ENCODE data around the gene PBXIP1. TPM values are rescaled to one million over a fixed set of nuclear protein-coding genes. Genes with fewer than 3 reads are reported as not detected.

Gene PBXIP1
- total RNA-seq, 1 donor from 2014 or later: 23.7 TPM

Other genes with a start within 250 kb of the PBXIP1 start
- under 0.01 TPM in 1 of 2 replicates, not detected in the other for gene KCNN3, start 85.8 kb downstream of the PBXIP1 start, total RNA-seq
- gene PMVK, start 19.4 kb downstream of the PBXIP1 start, total RNA-seq: 11.3 and 24.6 TPM in 2 replicates
- gene PYGO2, start 5.7 kb upstream of the PBXIP1 start, total RNA-seq: 7.4 and 20.0 TPM in 2 replicates
- gene SHC1, start 14.6 kb upstream of the PBXIP1 start, total RNA-seq: 216 and 351 TPM in 2 replicates
- 56.3 and 76.9 TPM in 2 replicates for gene CKS1B, start 18.6 kb upstream of the PBXIP1 start, total RNA-seq
- 40.8 and 49.3 TPM in 2 replicates for gene FLAD1, start 27.2 kb upstream of the PBXIP1 start, total RNA-seq
- gene LENEP, start 37.5 kb upstream of the PBXIP1 start, total RNA-seq: 0.51 TPM in 1 of 2 replicates, not detected in the other
- gene ZBTB7B, start 46.7 kb upstream of the PBXIP1 start, total RNA-seq: 46.1 and 112 TPM in 2 replicates
- under 0.01 and 0.13 TPM in 2 replicates for gene DCST2, start 77.7 kb upstream of the PBXIP1 start, total RNA-seq
- gene DCST1, start 77.7 kb upstream of the PBXIP1 start, total RNA-seq: not detected in 2 replicates
- 181 and 322 TPM in 2 replicates for gene ADAM15, start 95.2 kb upstream of the PBXIP1 start, total RNA-seq
- gene EFNA4, start 107.6 kb upstream of the PBXIP1 start, total RNA-seq: 8.7 and 12.9 TPM in 2 replicates
- 3.7 and 11.9 TPM in 2 replicates for gene EFNA3, start 122.7 kb upstream of the PBXIP1 start, total RNA-seq
- gene EFNA1, start 171.8 kb upstream of the PBXIP1 start, total RNA-seq: 31.9 and 54.3 TPM in 2 replicates
- 149 and 161 TPM in 2 replicates for gene SLC50A1, start 179.8 kb upstream of the PBXIP1 start, total RNA-seq
- 37.4 and 43.5 TPM in 2 replicates for gene DPM3, start 184.4 kb upstream of the PBXIP1 start, total RNA-seq
- gene KRTCAP2, start 217.2 kb upstream of the PBXIP1 start, total RNA-seq: 76.3 and 133 TPM in 2 replicates
- 0.26 and 0.64 TPM in 2 replicates for gene TRIM46, start 217.8 kb upstream of the PBXIP1 start, total RNA-seq